Esophagus mucosa (tissue), 1 donor: ENCODE results near the gene SORT1. TPM values are rescaled to one million over a fixed set of nuclear protein-coding genes. Genes with fewer than 3 reads are reported as not detected.
A peak's percentile ranks its signal among the peaks of the same experiment; 100 is the strongest.

Experiments
- ATAC-seq: fragments of 200-7000 bp; cut with Tn5 transposase; one replicate; pipeline ENCODE4 v1.9.1; 2020
- total RNA-seq: library from RNA; stranded (reverse); gene quantifications from one replicate; pipeline ENCODE4 v1.2.4, GENCODE V29; 2023
- donor health status: DM: yes; HTN: yes; CAD: no.

The SORT1 gene
- total RNA-seq, 1 donor from 2014 or later: 60.6 TPM

- no peak for ATAC-seq
These were observed 125.5 kb downstream of the SORT1 start for GRCh38 chr1:109272021-109272799.

- no peak for ATAC-seq
These were observed 126.3 kb downstream of the SORT1 start for GRCh38 chr1:109271458-109271857.

- ATAC-seq: no peak
These were observed 126.9 kb downstream of the SORT1 start for GRCh38 chr1:109270623-109271317.

- no peak for ATAC-seq
These were observed 127.6 kb downstream of the SORT1 start for GRCh38 chr1:109269981-109270622.

- no peak for ATAC-seq
These were observed 128.3 kb downstream of the SORT1 start for GRCh38 chr1:109269212-109269980.

- no peak for ATAC-seq
These were observed 129.1 kb downstream of the SORT1 start for GRCh38 chr1:109268431-109269211.

- peak; percentile 11 for ATAC-seq
These were observed 129.9 kb downstream of the SORT1 start for GRCh38 chr1:109267743-109268300.

- ATAC-seq: peak; percentile 54
These were observed 130.8 kb downstream of the SORT1 start for GRCh38 chr1:109266965-109267364.

- ATAC-seq: no peak
These were observed 131.9 kb downstream of the SORT1 start for GRCh38 chr1:109265741-109266330.

GRCh38 chr1:109265016-109265415 lies 132.7 kb downstream of the SORT1 start:
- no peak for ATAC-seq

- ATAC-seq: no peak
These were observed 133.4 kb downstream of the SORT1 start for GRCh38 chr1:109264379-109264755.

- peak; percentile 79 for ATAC-seq
These were observed 133.9 kb downstream of the SORT1 start for GRCh38 chr1:109263597-109264378.

GRCh38 chr1:109263234-109263596 lies 134.5 kb downstream of the SORT1 start:
- ATAC-seq: peak; percentile 89

GRCh38 chr1:109262231-109263055 lies 135.3 kb downstream of the SORT1 start:
- ATAC-seq: no peak

GRCh38 chr1:109261578-109261977 lies 136.1 kb downstream of the SORT1 start:
- ATAC-seq: no peak

GRCh38 chr1:109261006-109261405 lies 136.7 kb downstream of the SORT1 start:
- no peak for ATAC-seq

GRCh38 chr1:109259674-109260557 lies 137.8 kb downstream of the SORT1 start:
- ATAC-seq: no peak
